ENCODE results near the gene KIF2C. TPM values are rescaled to one million over a fixed set of nuclear protein-coding genes. Genes with fewer than 3 reads are reported as not detected.
A peak's percentile ranks its signal among the peaks of the same experiment; 100 is the strongest.

Gene KIF2C
- total RNA-seq, 3 donors from 2014 or later (not counting 1 experiment from before 2014, with no cell fraction given): 0.59 to 1.3 (median 0.93) TPM

GRCh38 chr1:44783697-44784093 is 44.1 kb downstream of the KIF2C start:
- H3K27ac ChIP-seq (ENCODE audit: low read length): peak overlapping the region; percentile 68
- DNase-seq (peak in 1 of 2 donors; percentile 12), ATAC-seq (no peak)
- intact Hi-C loops (cut with micrococcal nuclease): no loop called here
- peaks cover 31% of the 10 kb centered on the region for H3K4me1 ChIP-seq (ENCODE audit: control insufficient read depth, insufficient read depth, low read length)
- no peaks in the 10 kb centered on the region for H3K27me3 ChIP-seq (ENCODE audit: control insufficient read depth, insufficient read depth, low read length)
- WGBS (ENCODE audit: insufficient coverage): 59% methylated on average over 8 of the region's 8 CpGs
- Mint-ChIP-seq H3K36me3 (no peaks in the 10 kb centered on the region), H3K27me3 (ENCODE audit: low read depth in 2 of 2) (no peaks in the 10 kb centered on the region), H3K9me3 (no peaks in the 10 kb centered on the region), H3K4me1 (peaks cover 21 to 28% of the 10 kb centered on the region in 2 donors), H3K4me3 (peak overlapping the region; percentile 71), H3K27ac (peak overlapping the region; percentile 67 to 80)
- no peak for TF ChIP-seq CTCF (IDR thresholded peaks at IDR 0.05)
- H3K36me3 ChIP-seq (ENCODE audit: control insufficient read depth, insufficient read depth, low read length): peaks cover 11% of the 10 kb centered on the region
- H3K4me3 ChIP-seq (ENCODE audit: low read length): peak overlapping the region; percentile 39
- no peaks in the 10 kb centered on the region for H3K9me3 ChIP-seq (ENCODE audit: control insufficient read depth, insufficient read depth, low read length)

GRCh38 chr1:44784094-44785028 is 44.7 kb downstream of the KIF2C start:
- Histone ChIP-seq H3K36me3 (ENCODE audit: control insufficient read depth, insufficient read depth, low read length) (peaks cover 6% of the 10 kb centered on the region), H3K27me3 (ENCODE audit: control insufficient read depth, insufficient read depth, low read length) (no peaks in the 10 kb centered on the region), H3K4me1 (ENCODE audit: control insufficient read depth, insufficient read depth, low read length) (peaks cover 31% of the 10 kb centered on the region), H3K27ac (ENCODE audit: low read length) (peak overlapping the region; percentile 68), H3K9me3 (ENCODE audit: control insufficient read depth, insufficient read depth, low read length) (no peaks in the 10 kb centered on the region), H3K4me3 (ENCODE audit: low read length) (peak overlapping the region; percentile 39)
- H3K27me3 Mint-ChIP-seq (ENCODE audit: low read depth in 2 of 2): no peaks in the 10 kb centered on the region
- ATAC-seq: peak; percentile 32 to 52 (median 43)
- TF ChIP-seq CTCF (IDR thresholded peaks at IDR 0.05): no peak
- H3K4me3 Mint-ChIP-seq: peak overlapping the region; percentile 75
- intact Hi-C loops (cut with micrococcal nuclease): loop anchor here (5.0 kb wide), 1 partner anchor 53 kb away; no protein-coding TSS in a partner anchor
- no peaks in the 10 kb centered on the region for H3K9me3 Mint-ChIP-seq
- no peaks in the 10 kb centered on the region for H3K36me3 Mint-ChIP-seq
- DNase-seq: peak; percentile 45 to 61
- peaks cover 21 to 26% of the 10 kb centered on the region in 2 donors for H3K4me1 Mint-ChIP-seq
- 9% methylated on average over 71 of the region's 71 CpGs for WGBS (ENCODE audit: insufficient coverage)
- H3K27ac Mint-ChIP-seq: peak overlapping the region; percentile 67 to 80

GRCh38 chr1:44785029-44785380 is 45.4 kb downstream of the KIF2C start:
- Histone ChIP-seq H3K4me1 (ENCODE audit: control insufficient read depth, insufficient read depth, low read length) (peaks cover 31% of the 10 kb centered on the region), H3K9me3 (ENCODE audit: control insufficient read depth, insufficient read depth, low read length) (no peaks in the 10 kb centered on the region), H3K27me3 (ENCODE audit: control insufficient read depth, insufficient read depth, low read length) (no peaks in the 10 kb centered on the region), H3K36me3 (ENCODE audit: control insufficient read depth, insufficient read depth, low read length) (peaks cover 6% of the 10 kb centered on the region), H3K27ac (ENCODE audit: low read length) (no peak overlapping the region), H3K4me3 (ENCODE audit: low read length) (no peak overlapping the region)
- intact Hi-C loops (cut with micrococcal nuclease): loop anchor here (5.0 kb wide), 1 partner anchor 52 kb away; no protein-coding TSS in a partner anchor
- peak overlapping the region; percentile 62 to 80 for H3K27ac Mint-ChIP-seq
- ATAC-seq: no peak
- 88% methylated on average over 6 of the region's 6 CpGs for WGBS (ENCODE audit: insufficient coverage)
- no peaks in the 10 kb centered on the region for H3K9me3 Mint-ChIP-seq
- no peaks in the 10 kb centered on the region for H3K27me3 Mint-ChIP-seq (ENCODE audit: low read depth in 2 of 2)
- TF ChIP-seq CTCF (IDR thresholded peaks at IDR 0.05): no peak
- H3K4me3 Mint-ChIP-seq: peak overlapping the region; percentile 75
- H3K4me1 Mint-ChIP-seq: peaks cover 21 to 26% of the 10 kb centered on the region in 2 donors
- no peak for DNase-seq
- H3K36me3 Mint-ChIP-seq: no peaks in the 10 kb centered on the region

Data from natural killer cell (primary cell).